Stomach (tissue), 4 donors: ENCODE results near the gene HSDL2.

Source experiments
- CTCF ChIP-seq, 7 experiments: fragments of 450-650 bp in 4 of 7; fragments of 200-600 bp in 3 of 7; sonication (generic) in 3 of 7; IDR thresholded peaks; one replicate each; pipeline ENCODE4 v1.5.1; 2016 to 2019; ENCODE audit warnings: antibody characterized with exemption in 7 of 7, control low read depth in 2 of 7, mild to moderate bottlenecking in 1 of 7
- EP300 ChIP-seq: sonication (generic); formaldehyde crosslinking; IDR thresholded peaks from one replicate; pipeline ENCODE4 v1.6.1; 2017; ENCODE audit warnings: antibody characterized with exemption
- POLR2AphosphoS5 ChIP-seq, 3 donors: sonication (generic); formaldehyde crosslinking; IDR thresholded peaks; one replicate each; pipeline ENCODE4 v1.6.1; 2016; ENCODE audit warnings: antibody characterized with exemption in 3 of 3

GRCh38 chr9:112489876-112490666 is 110.2 kb downstream of the HSDL2 start:
- TF ChIP-seq CTCF (IDR thresholded peaks at IDR 0.05), result no peak
- no peak for TF ChIP-seq POLR2AphosphoS5 (IDR thresholded peaks at IDR 0.05)
- TF ChIP-seq EP300, result no peak
